NCI-H1092 (cell line): Measurements from ENCODE around the gene MAPT.

Experiments
- DNase-seq: peaks from one replicate; lab custom pipeline; 2025; lab: John Stamatoyannopoulos, UW

MAPT gene

GRCh38 chr17:46028981-46029565 is 134.7 kb downstream of the MAPT start:
- no peak for DNase-seq

DNA sequence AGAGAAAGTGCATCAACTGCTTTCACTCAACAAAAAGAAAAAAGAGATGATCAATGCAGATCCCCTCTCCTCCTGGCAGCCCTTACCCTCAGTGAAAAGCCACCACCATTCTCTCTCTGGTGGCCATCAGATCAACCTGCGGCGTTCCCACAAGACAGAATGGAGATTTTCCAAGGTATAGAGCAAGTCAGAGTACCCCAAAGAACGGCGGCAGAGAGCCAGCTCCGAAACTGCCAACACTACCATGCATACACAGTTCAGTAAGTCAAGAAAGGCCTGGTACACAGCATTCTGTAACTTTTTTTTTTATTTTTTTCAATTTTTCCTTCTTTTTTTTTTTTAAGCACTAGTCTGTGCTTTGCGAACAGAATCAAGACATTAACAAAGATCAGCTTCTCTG is 135.3 kb downstream of the MAPT start:
- no peak for DNase-seq

GRCh38 chr17:46030752-46031151 is 136.4 kb downstream of the MAPT start:
- DNase-seq, result no peak

DNA sequence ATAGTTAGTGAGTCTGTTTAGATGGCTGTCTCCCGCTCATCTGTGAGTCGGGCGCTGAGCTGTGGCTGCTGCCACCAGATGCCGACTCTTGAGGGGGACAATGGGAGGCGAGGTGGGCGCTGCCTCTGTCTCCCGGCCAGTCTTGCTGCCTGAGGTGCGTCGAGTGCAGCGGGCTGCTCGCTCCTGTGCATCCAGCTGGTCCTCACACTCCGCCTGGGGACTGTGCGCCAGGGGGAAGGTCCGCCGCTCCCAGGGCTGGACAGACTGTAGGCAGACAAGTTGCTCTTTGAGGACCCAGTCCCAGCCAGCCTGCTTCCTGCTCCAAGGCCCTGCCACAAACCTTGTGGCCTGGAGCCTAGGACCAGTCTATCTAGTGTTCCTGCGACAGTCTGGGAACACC is 137.1 kb downstream of the MAPT start:
- DNase-seq, result no peak

DNA sequence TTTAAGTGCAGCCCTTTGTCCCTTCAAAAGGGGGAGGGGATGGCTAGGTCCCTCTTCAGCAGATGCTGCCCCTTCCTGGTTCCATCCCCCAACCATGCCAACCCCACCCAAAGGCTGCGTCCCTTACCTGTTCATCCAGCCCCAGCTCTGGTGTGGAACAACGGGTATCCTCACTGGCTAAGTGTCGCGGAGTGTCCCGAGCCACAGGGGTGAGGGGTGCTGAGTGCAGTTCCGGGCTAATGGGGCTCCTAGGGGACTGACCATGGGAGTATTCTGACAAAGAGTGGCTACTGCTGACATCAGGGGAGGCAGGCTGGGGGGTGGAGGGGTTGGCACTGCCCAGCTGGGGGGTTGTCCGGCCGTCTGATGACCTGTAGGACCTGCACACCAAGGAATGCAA is 137.6 kb downstream of the MAPT start:
- no peak for DNase-seq

DNA sequence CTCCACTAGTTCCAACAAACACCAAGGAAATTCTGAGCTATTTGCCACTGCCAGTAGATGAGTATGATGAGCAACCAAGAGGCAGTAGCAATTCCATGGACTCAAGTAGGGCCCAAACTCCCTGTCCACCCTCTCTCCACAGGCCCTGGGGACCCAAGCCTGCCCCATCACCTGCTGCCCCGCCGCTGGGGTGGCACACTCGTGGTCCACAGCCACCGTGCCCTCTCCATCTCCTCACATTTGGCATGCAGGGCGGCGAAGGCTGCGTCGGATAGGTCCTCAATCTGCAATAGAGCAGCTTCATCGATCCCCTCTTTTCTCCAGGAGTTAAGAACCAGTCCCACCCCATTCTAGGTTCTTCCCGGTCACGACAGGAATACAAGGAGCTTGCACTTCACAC is 138.6 kb downstream of the MAPT start:
- DNase-seq, result no peak

- no peak for DNase-seq
Observed at GRCh38 chr17:46033392-46033791, 139.0 kb downstream of the MAPT start.

GRCh38 chr17:46035112-46035818 is 140.9 kb downstream of the MAPT start:
- no peak for DNase-seq

- no peak for DNase-seq
Observed at GRCh38 chr17:46036491-46036890, 142.1 kb downstream of the MAPT start.

DNA sequence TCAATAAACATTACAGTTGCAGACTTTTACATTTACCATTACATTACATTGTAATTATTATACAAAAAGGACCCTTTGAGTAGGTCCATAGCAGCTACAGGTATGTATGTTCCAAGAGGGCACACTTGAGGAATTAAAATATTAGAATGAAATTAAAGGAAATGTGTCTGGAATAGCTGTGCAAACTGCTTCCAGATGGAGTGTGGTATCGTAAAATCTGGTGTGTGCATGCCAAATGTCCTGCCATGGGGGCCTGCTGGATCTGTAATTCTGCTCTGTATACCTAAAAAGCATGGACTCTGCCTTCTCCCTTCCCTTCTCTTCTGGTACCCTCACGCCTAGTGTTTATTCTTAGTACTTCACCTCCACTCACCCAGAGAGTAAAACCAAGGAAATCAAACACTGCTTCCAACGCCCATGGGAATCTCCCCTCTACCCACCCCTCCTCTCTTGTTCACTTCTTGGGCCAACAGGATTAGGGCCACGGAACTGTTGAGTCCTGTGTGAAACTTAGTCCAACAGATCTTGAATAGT is 143.4 kb downstream of the MAPT start:
- no peak for DNase-seq

GRCh38 chr17:46038414-46038813 is 144.1 kb downstream of the MAPT start:
- DNase-seq, result no peak

GRCh38 chr17:46038937-46039336 is 144.6 kb downstream of the MAPT start:
- no peak for DNase-seq

GRCh38 chr17:46039592-46040186 is 145.3 kb downstream of the MAPT start:
- DNase-seq, result no peak

- no peak for DNase-seq
Observed at GRCh38 chr17:46042246-46042645, 147.9 kb downstream of the MAPT start.

- DNase-seq, result no peak
Observed at GRCh38 chr17:46042925-46043324, 148.6 kb downstream of the MAPT start.

GRCh38 chr17:46043606-46044005 is 149.3 kb downstream of the MAPT start:
- DNase-seq, result no peak

DNA sequence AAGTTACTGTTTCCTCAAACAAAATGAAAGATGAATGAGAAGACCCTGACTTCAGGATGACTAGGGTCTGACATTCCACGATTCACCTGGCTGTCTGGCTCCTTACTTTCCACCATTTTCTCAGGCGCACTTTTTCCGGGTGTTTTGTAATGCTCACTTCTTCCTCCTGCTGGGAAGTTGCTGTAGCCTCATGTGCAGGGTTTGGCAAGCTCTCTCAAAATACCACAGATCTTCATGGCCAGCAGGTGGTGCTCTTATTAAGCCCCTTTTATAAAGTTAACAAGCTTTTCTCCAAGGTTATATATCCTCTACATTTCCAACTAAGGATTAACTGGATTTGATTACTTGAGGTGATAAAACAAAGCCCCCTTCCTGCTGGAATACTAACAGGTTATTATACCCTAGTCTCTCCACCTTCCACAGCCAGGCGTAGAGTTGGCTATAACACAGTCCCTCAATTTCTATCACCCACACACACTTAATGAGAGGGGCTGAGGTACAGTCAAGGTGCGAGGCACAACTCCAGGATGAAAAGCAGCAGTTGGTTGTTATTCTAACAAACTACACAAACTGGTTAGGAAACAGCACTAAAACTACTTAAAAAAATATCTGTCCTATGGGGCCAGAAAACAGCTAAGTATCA is 150.1 kb downstream of the MAPT start:
- peak; percentile 51 for DNase-seq

- DNase-seq, result no peak
Observed at GRCh38 chr17:46044989-46045388, 150.6 kb downstream of the MAPT start.

DNA sequence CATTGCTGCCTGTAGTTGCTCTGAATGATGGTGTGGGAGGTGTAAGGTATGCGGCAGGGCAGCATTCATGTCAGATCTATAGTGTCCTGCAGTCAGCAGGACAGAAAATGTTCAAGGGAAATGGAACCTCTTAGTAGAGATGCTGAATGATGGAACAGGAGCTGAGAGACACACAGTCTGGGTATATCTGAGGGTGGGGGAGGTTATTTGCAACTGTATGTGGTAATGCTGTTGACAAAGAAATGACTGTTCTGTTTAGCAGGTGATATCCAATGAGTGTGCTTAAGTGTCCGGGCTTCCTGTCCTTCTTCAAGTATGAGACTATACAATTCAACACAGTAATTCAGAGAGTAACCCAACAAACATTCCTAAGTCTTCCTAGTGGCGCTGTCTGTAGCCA is 151.3 kb downstream of the MAPT start:
- DNase-seq, result no peak

DNA sequence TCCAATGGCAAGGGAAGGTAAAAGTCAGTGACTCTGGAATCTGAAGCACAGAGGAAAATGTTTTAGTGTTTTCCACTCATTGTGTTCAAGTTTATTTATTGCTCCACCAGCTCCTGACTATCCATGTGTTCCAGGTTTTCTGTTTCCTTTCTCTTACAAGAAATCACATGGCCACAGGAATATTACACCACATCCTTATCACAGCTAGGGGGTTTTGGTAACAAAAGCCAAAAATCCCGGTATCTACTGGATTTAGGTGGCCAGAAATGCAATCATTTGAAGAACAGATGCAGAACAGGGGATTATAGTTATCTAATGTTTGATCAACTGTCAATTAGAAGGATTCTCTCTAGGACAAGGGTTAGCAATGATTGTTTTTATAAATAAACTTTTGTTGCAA is 152.6 kb downstream of the MAPT start:
- no peak for DNase-seq

GRCh38 chr17:46047398-46047797 is 153.0 kb downstream of the MAPT start:
- no peak for DNase-seq

DNA sequence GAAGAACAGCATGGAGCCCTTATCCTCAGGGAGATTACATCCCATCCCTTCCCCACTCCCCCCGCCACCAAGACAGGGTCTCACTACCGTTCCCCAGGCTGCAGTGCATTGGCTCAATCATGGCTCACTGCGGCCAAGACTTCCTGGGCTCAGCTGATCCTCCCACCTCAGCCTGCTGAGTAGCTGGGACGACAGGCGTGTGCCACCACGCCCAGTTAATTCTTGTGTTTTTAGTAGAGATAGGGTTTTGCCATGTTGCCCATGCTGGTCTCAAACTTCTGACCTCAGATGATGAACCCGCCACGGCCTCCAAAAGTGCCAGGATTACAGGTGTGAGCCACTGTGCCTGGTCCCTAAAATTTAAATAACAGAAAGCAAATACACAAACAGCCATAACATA is 153.5 kb downstream of the MAPT start:
- no peak for DNase-seq

- no peak for DNase-seq
Observed at GRCh38 chr17:46049656-46050055, 155.3 kb downstream of the MAPT start.
